IPS-18c (cell line): Measurements from ENCODE around the gene MAP2K2.

ENCODE experiments used
- H3K4me3 ChIP-seq: 2 replicates; pipeline ENCODE4 v1.7.0; 2013; ENCODE audit warnings: low read depth, mild to moderate bottlenecking, low read length, moderate library complexity; ENCODE audit not compliant: insufficient read depth
- H3K9me3 ChIP-seq: one replicate; pipeline ENCODE4 v1.6.1; 2013; ENCODE audit warnings: mild to moderate bottlenecking, low read length, moderate library complexity; ENCODE audit not compliant: control insufficient read depth, insufficient read depth

Gene MAP2K2

GRCh38 chr19:4069331-4069959, 54.5 kb downstream of the MAP2K2 start:
- H3K4me3 ChIP-seq: no peak overlapping the region
- H3K9me3 ChIP-seq: no peaks in the 10 kb centered on the region

GRCh38 chr19:4068047-4068966, 55.6 kb downstream of the MAP2K2 start:
- Histone ChIP-seq H3K9me3 (no peaks in the 10 kb centered on the region), H3K4me3 (peak overlapping the region; percentile 41; the same call in 1 of the 2 replicates)

- Histone ChIP-seq H3K4me3 (peak overlapping the region; percentile 41; the same call in 1 of the 2 replicates), H3K9me3 (no peaks in the 10 kb centered on the region)
These were observed 56.4 kb downstream of the MAP2K2 start for GRCh38 chr19:4067396-4068046.

GRCh38 chr19:4066682-4067395, 57.1 kb downstream of the MAP2K2 start, which contains the start of gene ZBTB7A:
Gene ZBTB7A, minus strand, starts transcription at chr19:4066899. Its CDS starts 11,667 bp downstream, at chr19:4055232.
- peak within 1 kb of the TSS; percentile 56 for H3K4me3 ChIP-seq

GRCh38 chr19:4066176-4066606, 57.7 kb downstream of the MAP2K2 start:
- no peaks in the 10 kb centered on the region for H3K9me3 ChIP-seq
- H3K4me3 ChIP-seq: peak overlapping the region; percentile 56

More at GRCh38 chr19:4066682-4067395, 57.1 kb downstream of the MAP2K2 start, which contains the start of gene ZBTB7A:
- H3K9me3 ChIP-seq: no peaks in the 10 kb centered on the region

GRCh38 chr19:4065430-4066175, 58.3 kb downstream of the MAP2K2 start:
- Histone ChIP-seq H3K9me3 (no peaks in the 10 kb centered on the region), H3K4me3 (no peak overlapping the region)

- peak overlapping the region; percentile 83 for H3K4me3 ChIP-seq
- no peaks in the 10 kb centered on the region for H3K9me3 ChIP-seq
These were observed 59.2 kb downstream of the MAP2K2 start for GRCh38 chr19:4064496-4065260.

- H3K4me3 ChIP-seq: peak overlapping the region; percentile 83
- no peaks in the 10 kb centered on the region for H3K9me3 ChIP-seq
These were observed 59.8 kb downstream of the MAP2K2 start for GRCh38 chr19:4064149-4064495.

GRCh38 chr19:4063369-4064148, 60.4 kb downstream of the MAP2K2 start:
- H3K9me3 ChIP-seq: no peaks in the 10 kb centered on the region
- peak overlapping the region; percentile 83 for H3K4me3 ChIP-seq

GRCh38 chr19:4062419-4063368, 61.2 kb downstream of the MAP2K2 start:
- H3K4me3 ChIP-seq: no peak overlapping the region
- peaks cover 1% of the 10 kb centered on the region for H3K9me3 ChIP-seq

- Histone ChIP-seq H3K9me3 (peaks cover 3% of the 10 kb centered on the region), H3K4me3 (no peak overlapping the region; the same call in 1 of the 2 replicates)
These were observed 62.1 kb downstream of the MAP2K2 start for GRCh38 chr19:4061683-4062418.

GRCh38 chr19:4061178-4061682, 62.7 kb downstream of the MAP2K2 start:
- no peak overlapping the region for H3K4me3 ChIP-seq
- H3K9me3 ChIP-seq: peaks cover 3% of the 10 kb centered on the region

GRCh38 chr19:4060621-4061177, 63.2 kb downstream of the MAP2K2 start:
- H3K4me3 ChIP-seq: no peak overlapping the region
- H3K9me3 ChIP-seq: peaks cover 3% of the 10 kb centered on the region
